GM19463 (cell line): ENCODE data around the gene DNAH14.

Experiments used
- ATAC-seq: cut with Tn5 transposase; IDR thresholded peaks from one replicate; pipeline ENCODE4 v1.9.1; 2021; ENCODE audit warnings: mild to moderate bottlenecking, moderate library complexity; ENCODE audit not compliant: unreplicated experiment

DNAH14 gene

GRCh38 chr1:225445639-225446594, 516.4 kb downstream of the DNAH14 start:
- no peak for ATAC-seq

- ATAC-seq, result no peak
These were observed 517.1 kb downstream of the DNAH14 start for GRCh38 chr1:225446595-225446960.

- no peak for ATAC-seq
These were observed 517.6 kb downstream of the DNAH14 start for GRCh38 chr1:225446981-225447615.

DNA sequence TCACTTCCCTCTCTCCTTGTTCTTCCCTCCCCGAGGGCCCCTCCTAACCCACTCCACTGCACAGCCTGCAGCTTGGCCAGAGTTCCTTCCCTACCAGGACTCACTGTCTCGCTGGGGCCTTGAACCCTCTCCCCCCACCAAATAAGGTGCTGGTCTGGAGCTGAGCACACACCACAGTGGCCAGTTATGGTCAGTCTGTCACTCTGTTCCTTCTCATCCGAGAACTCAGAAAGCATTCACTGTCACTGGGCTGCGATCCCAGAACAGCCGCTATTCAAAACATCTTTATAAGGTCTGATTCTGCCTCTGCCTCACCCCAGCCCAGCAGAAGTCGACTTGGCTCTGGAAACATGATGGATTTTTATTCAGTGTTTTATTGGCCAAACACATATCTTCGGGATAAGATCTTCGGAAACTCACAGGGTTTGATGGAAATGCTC, 518.2 kb downstream of the DNAH14 start:
- no peak for ATAC-seq

DNA sequence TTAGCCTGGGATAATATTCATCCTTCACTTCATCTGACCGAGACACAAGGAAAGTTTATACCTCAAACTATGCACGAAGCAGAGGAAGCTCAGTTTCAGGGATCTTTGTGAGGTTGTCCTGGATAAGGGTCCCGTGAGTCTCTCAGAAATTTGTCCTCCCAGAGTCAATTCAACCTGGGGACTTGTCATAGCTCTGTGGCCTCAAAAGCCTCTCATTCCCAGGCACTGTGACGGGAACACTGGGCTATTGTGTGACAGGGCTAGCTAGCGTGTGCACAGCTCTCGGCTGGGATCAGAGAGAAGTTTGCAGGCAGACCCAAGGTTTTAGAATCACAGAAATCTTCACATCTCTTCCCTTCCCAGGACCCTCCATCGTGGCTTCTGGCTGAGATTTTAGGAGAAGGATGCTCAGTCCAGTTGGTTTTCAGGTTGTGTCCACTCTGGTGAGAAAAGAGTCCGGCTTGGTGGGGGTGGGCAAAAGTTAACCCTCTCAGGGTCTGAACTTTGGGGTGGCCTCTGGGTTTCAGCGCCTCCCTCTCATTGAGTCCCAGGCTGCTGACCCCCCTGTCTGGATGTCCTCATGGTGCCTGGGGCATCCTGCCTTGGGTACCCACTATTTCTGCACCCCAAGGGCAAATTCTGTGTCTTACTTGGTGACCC, 518.8 kb downstream of the DNAH14 start:
- no peak for ATAC-seq
